K562 (cell line): ENCODE data around the gene TMEM88. TPM values are rescaled to one million over a fixed set of nuclear protein-coding genes. Genes with fewer than 3 reads are reported as not detected.

Source experiments
- BHLHE40 ChIP-seq: IDR thresholded peaks from 2 replicates; pipeline ENCODE4 v1.6.1; 2011; ENCODE audit warnings: low read length, improper control_type of control experiment
- DDX20 ChIP-seq: fragments of 450-650 bp; IDR thresholded peaks from 2 replicates; pipeline ENCODE4 v1.6.1; 2016; ENCODE audit warnings: missing genetic modification characterization, low read depth, mild to moderate bottlenecking, missing compliant biosample characterization, moderate library complexity
- ELF4 ChIP-seq: fragments of 450-650 bp; formaldehyde crosslinking; IDR thresholded peaks from 2 replicates; pipeline ENCODE4 v1.4.0; 2022; ENCODE audit warnings: missing genetic modification characterization
- KLF10 ChIP-seq: fragments of 250-450 bp; sonication (Bioruptor Pico); IDR thresholded peaks from 2 replicates; pipeline ENCODE4 v1.6.1; 2021; ENCODE audit warnings: matching md5 sums
- MECOM ChIP-seq: fragments of 250-450 bp; sonication (Bioruptor Pico); IDR thresholded peaks from 2 replicates; pipeline ENCODE4 v1.8.0; 2022; ENCODE audit warnings: inconsistent platforms
- MIER1 ChIP-seq: fragments of 450-650 bp; IDR thresholded peaks from 2 replicates; pipeline ENCODE4 v1.6.1; 2016; ENCODE audit warnings: antibody characterized with exemption, mild to moderate bottlenecking, low read depth
- NCOA6 ChIP-seq: fragments of 450-650 bp; IDR thresholded peaks from 2 replicates; pipeline ENCODE4 v1.6.1; 2017; ENCODE audit warnings: mild to moderate bottlenecking
- TFAM ChIP-seq: fragments of 250-450 bp; sonication (Bioruptor Pico); conservative IDR thresholded peaks from 2 replicates; pipeline ENCODE4 v1.5.0; 2021; ENCODE audit warnings: mild to moderate bottlenecking, moderate library complexity
- ZC3H11A ChIP-seq: IDR thresholded peaks from 2 replicates; pipeline ENCODE4 v1.6.1; 2012; ENCODE audit warnings: low read depth, low read length, improper control_type of control experiment
- ZNF324 ChIP-seq: fragments of 250-450 bp; sonication (Bioruptor Pico); IDR thresholded peaks from 2 replicates; pipeline ENCODE4 v1.4.0; 2020; ENCODE audit warnings: mild to moderate bottlenecking
- polyA plus RNA-seq, 8 experiments: library from polyadenylated mRNA; depleted of rRNA in 4 of 8; stranded (reverse) in 5 of 8; unstranded in 3 of 8; fragments of >200 nt; fragmentation: Nextera tagmentation in 2 of 8; fragmentation: Illumina TruSeq in 1 of 8; extraction: Ambion mirVana in 2 of 8; extraction: Trizol in 1 of 8; gene quantifications; 2 replicates each; pipeline versions ENCODE4 v1.2.1 to v1.2.3, GENCODE V29; 2011 to 2014; ENCODE audit warnings: inconsistent platforms in 1 of 8, missing spikeins in 1 of 8
- total RNA-seq, 7 experiments: library from RNA; depleted of rRNA in 6 of 7; stranded (reverse); fragments of >200 nt in 6 of 7; fragmentation: Illumina TruSeq in 2 of 7; extraction: Trizol in 2 of 7; gene quantifications; 2 replicates each; pipeline versions ENCODE4 v1.2.1 to v1.2.3, GENCODE V29; 2011 to 2021; ENCODE audit warnings: low replicate concordance in 1 of 7
- TF ChIP-seq, protein P1 (sequence below), 2 experiments: fragments of 150-350 bp in 1 of 2; IDR thresholded peaks; 2 replicates each; pipeline ENCODE4 v1.6.1; 2012 to 2016; ENCODE audit warnings: low read depth in 2 of 2, low read length in 2 of 2, mild to moderate bottlenecking in 1 of 2, moderate library complexity in 1 of 2
- TF ChIP-seq, protein P2 (sequence below): fragments of 250-450 bp; sonication (Bioruptor Pico); IDR thresholded peaks from 2 replicates; pipeline ENCODE4 v1.5.0; 2021; ENCODE audit warnings: mild to moderate bottlenecking, moderate library complexity

TMEM88 gene
- total and polyA plus RNA-seq, 9 of the 15 experiments (the other 6 are each of a cell fraction or from before 2014, with no cell fraction given): 0.10 to 1.4 (median 0.36) TPM; not detected in 3

DNA sequence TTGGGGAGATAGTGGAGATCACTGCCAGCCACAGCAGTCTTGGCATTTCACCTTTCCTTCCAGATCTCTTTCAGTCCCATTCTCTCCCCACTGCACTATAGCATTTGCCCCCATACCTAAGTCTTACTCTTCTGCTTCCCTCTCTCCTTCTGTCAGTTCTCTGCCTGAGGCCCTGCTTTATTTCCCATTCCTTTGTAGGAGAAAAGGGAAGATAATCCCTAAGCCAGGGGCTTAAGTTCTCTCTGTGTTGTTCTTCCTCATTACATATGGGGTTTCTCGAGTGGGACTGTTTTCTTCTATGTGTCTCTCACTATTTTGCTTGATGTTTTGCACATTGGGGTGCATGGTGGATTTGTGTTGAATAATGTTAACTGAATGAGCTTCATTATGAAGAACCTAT is 14.4 kb upstream of the TMEM88 start (continued):
- TF ChIP-seq, protein P1, sequence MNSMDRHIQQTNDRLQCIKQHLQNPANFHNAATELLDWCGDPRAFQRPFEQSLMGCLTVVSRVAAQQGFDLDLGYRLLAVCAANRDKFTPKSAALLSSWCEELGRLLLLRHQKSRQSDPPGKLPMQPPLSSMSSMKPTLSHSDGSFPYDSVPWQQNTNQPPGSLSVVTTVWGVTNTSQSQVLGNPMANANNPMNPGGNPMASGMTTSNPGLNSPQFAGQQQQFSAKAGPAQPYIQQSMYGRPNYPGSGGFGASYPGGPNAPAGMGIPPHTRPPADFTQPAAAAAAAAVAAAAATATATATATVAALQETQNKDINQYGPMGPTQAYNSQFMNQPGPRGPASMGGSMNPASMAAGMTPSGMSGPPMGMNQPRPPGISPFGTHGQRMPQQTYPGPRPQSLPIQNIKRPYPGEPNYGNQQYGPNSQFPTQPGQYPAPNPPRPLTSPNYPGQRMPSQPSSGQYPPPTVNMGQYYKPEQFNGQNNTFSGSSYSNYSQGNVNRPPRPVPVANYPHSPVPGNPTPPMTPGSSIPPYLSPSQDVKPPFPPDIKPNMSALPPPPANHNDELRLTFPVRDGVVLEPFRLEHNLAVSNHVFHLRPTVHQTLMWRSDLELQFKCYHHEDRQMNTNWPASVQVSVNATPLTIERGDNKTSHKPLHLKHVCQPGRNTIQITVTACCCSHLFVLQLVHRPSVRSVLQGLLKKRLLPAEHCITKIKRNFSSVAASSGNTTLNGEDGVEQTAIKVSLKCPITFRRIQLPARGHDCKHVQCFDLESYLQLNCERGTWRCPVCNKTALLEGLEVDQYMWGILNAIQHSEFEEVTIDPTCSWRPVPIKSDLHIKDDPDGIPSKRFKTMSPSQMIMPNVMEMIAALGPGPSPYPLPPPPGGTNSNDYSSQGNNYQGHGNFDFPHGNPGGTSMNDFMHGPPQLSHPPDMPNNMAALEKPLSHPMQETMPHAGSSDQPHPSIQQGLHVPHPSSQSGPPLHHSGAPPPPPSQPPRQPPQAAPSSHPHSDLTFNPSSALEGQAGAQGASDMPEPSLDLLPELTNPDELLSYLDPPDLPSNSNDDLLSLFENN (IDR thresholded peaks at IDR 0.05; ENCODE audit: low read depth in 2 of 2, low read length in 2 of 2): no peak
- TF ChIP-seq MECOM (CRISPR knock-in tag) (no peak), ZNF324 (no peak), NCOA6 (no peak), KLF10 (no peak), ZC3H11A (no peak), MIER1 (no peak), TFAM (CRISPR knock-in tag) (no peak), ELF4 (CRISPR knock-in tag) (no peak), BHLHE40 (no peak), DDX20 (no peak)
- TF ChIP-seq, protein P2, sequence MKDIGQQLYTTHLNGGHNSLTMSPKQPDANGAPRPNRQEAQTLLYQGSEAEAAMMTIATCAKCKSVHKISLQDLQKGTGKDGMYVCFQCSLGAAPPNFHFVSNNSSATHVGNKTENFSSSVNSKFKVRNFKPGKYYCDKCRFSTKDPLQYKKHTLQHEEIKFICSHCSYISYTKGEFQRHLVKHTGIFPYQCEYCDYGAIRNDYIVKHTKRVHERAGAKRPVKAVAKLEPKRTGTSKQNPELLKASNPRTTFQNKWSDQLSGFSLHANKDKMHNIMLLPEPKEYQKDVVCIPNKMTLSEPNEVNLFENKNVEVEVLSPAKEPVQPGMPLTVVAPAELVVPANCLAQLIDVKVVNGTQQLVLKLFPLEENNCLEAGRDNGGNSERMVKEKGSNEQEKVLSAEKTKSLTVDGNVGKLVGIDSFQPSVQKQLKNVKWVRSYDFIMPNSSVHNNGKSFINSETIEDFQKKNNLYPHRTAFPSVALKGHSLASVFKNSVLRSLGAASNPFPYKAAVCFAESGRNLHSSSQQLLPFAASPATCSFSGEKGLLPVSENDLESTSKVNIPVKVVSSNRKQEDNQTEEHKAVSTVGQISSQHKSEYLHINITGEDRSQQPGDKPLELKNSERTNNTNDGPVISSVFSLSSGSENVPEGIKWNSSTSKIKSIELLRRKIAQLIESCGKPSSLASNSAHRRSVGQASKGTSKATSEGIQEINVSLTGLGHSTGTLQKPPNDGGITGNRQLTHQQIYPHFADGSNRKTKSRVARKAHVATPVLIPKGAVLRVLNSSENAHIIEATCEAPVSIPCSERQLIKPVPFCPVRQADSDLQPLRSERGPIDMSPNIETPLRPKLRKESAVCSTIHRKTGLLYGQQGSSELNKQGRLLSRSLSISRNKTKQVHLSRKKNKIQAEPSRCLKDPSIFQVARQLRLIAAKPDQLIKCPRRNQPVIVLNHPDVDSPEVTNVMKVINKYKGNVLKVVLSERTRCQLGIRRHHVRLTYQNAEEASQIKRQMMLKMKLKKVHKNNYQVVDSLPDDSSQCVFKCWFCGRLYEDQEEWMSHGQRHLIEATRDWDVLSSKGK (CRISPR knock-in tag): no peak
